Hepatocyte (in vitro differentiated cells): ENCODE results near the gene CASP14.

Experiments used
- CTCF ChIP-seq: fragments of 200-600 bp; sonication (generic); IDR thresholded peaks from 2 replicates; pipeline ENCODE4 v1.5.1; 2016; ENCODE audit warnings: antibody characterized with exemption, mild to moderate bottlenecking; ENCODE audit not compliant: poor library complexity
- EZH2 ChIP-seq: fragments of 200-600 bp; sonication (generic); IDR thresholded peaks from 2 replicates; pipeline ENCODE4 v1.6.1; 2016; ENCODE audit warnings: antibody characterized with exemption, mild to moderate bottlenecking, borderline replicate concordance

GRCh38 chr19:15087182-15087581, 37.9 kb downstream of the CASP14 start:
- TF ChIP-seq CTCF, result no peak
- TF ChIP-seq EZH2, result no peak
